ENCODE results near the gene C2CD3. TPM values are rescaled to one million over a fixed set of nuclear protein-coding genes. Genes with fewer than 3 reads are reported as not detected.
"Not testable (repeated sequence)": the region's sequence is repeated elsewhere in the genome, so short reads cannot be mapped to it uniquely, and the experiment has no call there.

Gene C2CD3
- total RNA-seq, 4 donors from 2014 or later, result 28.2 to 46.9 (median 35.1) TPM

GRCh38 chr11:73988227-73988626 lies 182.6 kb downstream of the C2CD3 start:
- WGBS, 2 donors, result 88 to 92% methylated on average over 7 of the region's 7 CpGs
- Histone ChIP-seq H3K4me3 (no peak overlapping the region), H3K27me3 (no peaks in the 10 kb centered on the region), H3K27ac (no peak overlapping the region), H3K36me3 (no peaks in the 10 kb centered on the region), H3K9me3 (no peaks in the 10 kb centered on the region), H3K4me1 (peaks cover 0 to 9% (median 0%) of the 10 kb centered on the region in 4 donors)
- no peak for TF ChIP-seq POLR2A (IDR thresholded peaks at IDR 0.05)
- no peak for TF ChIP-seq CTCF (IDR thresholded peaks at IDR 0.05)
- TF ChIP-seq EP300 (IDR thresholded peaks at IDR 0.05), result no peak
- no peak for DNase-seq (ENCODE audit: low spot score in 2 of 2)

- peaks cover 0 to 17% (median 2%) of the 10 kb centered on the region in 4 donors for H3K4me1 ChIP-seq
- 95% methylated on average over 4 of the region's 4 CpGs for WGBS, 2 donors
- H3K27ac ChIP-seq; H3K9me3 ChIP-seq; H3K27me3 ChIP-seq; H3K4me3 ChIP-seq; H3K36me3 ChIP-seq; DNase-seq (ENCODE audit: low spot score in 2 of 2): not testable (repeated sequence)
These were observed 185.1 kb downstream of the C2CD3 start for GRCh38 chr11:73985661-73986060.

- WGBS, 2 donors, result 44 to 58% methylated on average over 18 of the region's 18 CpGs
- H3K9me3 ChIP-seq, result no peaks in the 10 kb centered on the region
- H3K4me1 ChIP-seq, result peaks cover 0 to 17% (median 8%) of the 10 kb centered on the region in 4 donors
- DNase-seq (ENCODE audit: low spot score in 2 of 2), result no peak
- no peaks in the 10 kb centered on the region for H3K27me3 ChIP-seq
- peak overlapping the region; percentile 42 to 64 (median 56) for H3K4me3 ChIP-seq
- peak overlapping the region; percentile 55 to 90 (median 87) for H3K27ac ChIP-seq
- peaks cover 0 to 3% (median 0%) of the 10 kb centered on the region in 3 donors for H3K36me3 ChIP-seq
- no peak for TF ChIP-seq POLR2A (IDR thresholded peaks at IDR 0.05)
- TF ChIP-seq EP300 (IDR thresholded peaks at IDR 0.05), result no peak
- TF ChIP-seq CTCF (IDR thresholded peaks at IDR 0.05), result no peak
These were observed 186.9 kb downstream of the C2CD3 start for GRCh38 chr11:73983741-73984538.

GRCh38 chr11:73982990-73983740 lies 187.6 kb downstream of the C2CD3 start:
- Histone ChIP-seq H3K4me1 (peaks cover 0 to 17% (median 9%) of the 10 kb centered on the region in 4 donors), H3K27me3 (no peaks in the 10 kb centered on the region), H3K27ac (peak overlapping the region; percentile 55 to 90 (median 87)), H3K4me3 (peak overlapping the region; percentile 42 to 64 (median 56)), H3K9me3 (no peaks in the 10 kb centered on the region), H3K36me3 (peaks cover 0 to 10% (median 2%) of the 10 kb centered on the region in 3 donors)
- TF ChIP-seq CTCF (IDR thresholded peaks at IDR 0.05), result peak in 1 of 5 experiments; percentile 25
- TF ChIP-seq POLR2A (IDR thresholded peaks at IDR 0.05), result peak; percentile 20 to 63
- peak; percentile 48 to 85 for TF ChIP-seq EP300 (IDR thresholded peaks at IDR 0.05)
- 0 to 1% methylated on average over 51 to 56 of the region's 56 CpGs for WGBS, 2 donors
- peak; percentile 72 to 77 for DNase-seq (ENCODE audit: low spot score in 2 of 2)

- peaks cover 0 to 17% (median 9%) of the 10 kb centered on the region in 4 donors for H3K4me1 ChIP-seq
These were observed 188.2 kb downstream of the C2CD3 start, which contains the start of gene UCP2 for GRCh38 chr11:73982595-73982989. UCP2 (minus strand) TSS chr11:73982843; CDS start chr11:73978378, 4,465 bp downstream.

More at GRCh38 chr11:73982595-73982989, 188.2 kb downstream of the C2CD3 start, which contains the start of gene UCP2:
- Histone ChIP-seq H3K36me3 (peaks cover 0 to 16% (median 7%) of the 10 kb centered on the region in 3 donors), H3K4me3 (peak within 1 kb of the TSS; percentile 42 to 64 (median 56)), H3K9me3 (no peaks in the 10 kb centered on the region), H3K27ac (peak within 1 kb of the TSS; percentile 55 to 90 (median 87)), H3K27me3 (no peaks in the 10 kb centered on the region)
- TF ChIP-seq CTCF (IDR thresholded peaks at IDR 0.05), result no peak
- TF ChIP-seq EP300 (IDR thresholded peaks at IDR 0.05), result no peak
- no peak for TF ChIP-seq POLR2A (IDR thresholded peaks at IDR 0.05)
- 0 to 2% methylated on average over 19 to 38 of the region's 43 CpGs for WGBS, 2 donors
- DNase-seq (ENCODE audit: low spot score in 2 of 2), result peak; percentile 75 to 77

Data from tibial nerve (tissue), 4 donors.